NCI-H226 (cell line): ENCODE data around the gene MTERF4.

ENCODE experiments used
- DNase-seq: peaks from one replicate; pipeline ENCODE4 v3.0.0-alpha.2; 2015

Gene MTERF4

GRCh38 chr2:241047253-241048010, 54.7 kb downstream of the MTERF4 start:
- DNase-seq = no peak
